Right lobe of liver (tissue), 4 donors: ENCODE measurements around the gene MAMDC4.
A peak's percentile ranks its signal among the peaks of the same experiment; 100 is the strongest.

Source experiments
- CTCF ChIP-seq, 4 donors: fragments of 200-600 bp in 3 of 4; fragments of 450-650 bp in 1 of 4; IDR thresholded peaks; one replicate each; pipeline versions ENCODE4 v1.5.1 to v1.8.0; 2016 to 2022; ENCODE audit warnings: antibody characterized with exemption in 4 of 4, mild to moderate bottlenecking in 2 of 4
- POLR2A ChIP-seq: fragments of 450-650 bp; IDR thresholded peaks from one replicate; pipeline ENCODE4 v1.6.1; 2017; ENCODE audit warnings: antibody characterized with exemption, mild to moderate bottlenecking
- donor health status: DM: no; HTN: no; CAD: no.
- donor health status: DM: no; HTN: no; CAD: no.
- donor health status: DM: no; HTN: yes; CAD: no.

GRCh38 chr9:136902259-136902821 is 50.2 kb downstream of the MAMDC4 start:
- TF ChIP-seq CTCF (IDR thresholded peaks at IDR 0.05) (no peak), POLR2A (peak; percentile 64)
